Kidney tubule cell (primary cell): ENCODE data around the gene RTP1.
"Not testable (repeated sequence)": the region's sequence is repeated elsewhere in the genome, so short reads cannot be mapped to it uniquely, and the experiment has no call there.

Experiments
- DNase-seq: peaks from one replicate; pipeline ENCODE4 v3.0.0-alpha.2; 2018; ENCODE audit warnings: low spot score

Gene RTP1, protein sequence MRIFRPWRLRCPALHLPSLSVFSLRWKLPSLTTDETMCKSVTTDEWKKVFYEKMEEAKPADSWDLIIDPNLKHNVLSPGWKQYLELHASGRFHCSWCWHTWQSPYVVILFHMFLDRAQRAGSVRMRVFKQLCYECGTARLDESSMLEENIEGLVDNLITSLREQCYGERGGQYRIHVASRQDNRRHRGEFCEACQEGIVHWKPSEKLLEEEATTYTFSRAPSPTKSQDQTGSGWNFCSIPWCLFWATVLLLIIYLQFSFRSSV

DNA sequence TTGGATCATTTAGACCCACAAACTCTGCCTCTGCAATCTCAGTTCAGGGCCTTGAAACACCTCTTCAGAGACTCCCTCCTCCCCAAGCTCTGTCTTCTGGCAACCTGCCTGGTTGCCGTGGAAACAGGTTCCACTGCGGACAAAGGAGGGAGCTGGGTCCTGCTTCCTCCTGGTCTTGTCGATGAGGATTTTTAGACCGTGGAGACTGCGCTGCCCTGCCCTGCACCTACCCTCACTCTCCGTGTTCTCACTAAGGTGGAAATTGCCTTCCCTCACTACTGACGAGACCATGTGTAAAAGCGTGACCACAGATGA lies at the start of gene RTP1:
Gene RTP1, plus strand, starts transcription at position 152 of the 315 bp plus-strand sequence. Its CDS starts 30 bp downstream, at position 182.
- DNase-seq = no peak

DNA sequence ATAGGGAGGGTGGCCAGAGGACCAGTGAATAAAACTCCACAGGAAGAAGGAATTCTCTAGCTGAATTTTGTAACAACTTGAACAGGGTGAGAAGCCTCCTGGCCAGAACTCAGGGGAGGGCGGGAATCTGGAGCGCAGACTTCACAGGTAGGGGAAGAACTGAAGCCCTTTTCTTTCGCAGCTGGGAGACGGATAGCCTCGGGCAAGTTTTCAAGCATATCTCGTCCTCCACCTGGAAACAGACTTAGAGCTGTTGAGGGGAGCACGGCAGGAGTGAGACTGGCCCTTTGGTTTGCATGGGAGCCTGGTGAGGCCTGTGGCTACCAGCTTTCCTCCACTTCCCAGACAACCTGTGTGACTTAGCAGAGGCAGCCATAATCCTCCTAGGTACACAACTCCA lies 47.1 kb upstream of the RTP1 start:
- DNase-seq = no peak

DNA sequence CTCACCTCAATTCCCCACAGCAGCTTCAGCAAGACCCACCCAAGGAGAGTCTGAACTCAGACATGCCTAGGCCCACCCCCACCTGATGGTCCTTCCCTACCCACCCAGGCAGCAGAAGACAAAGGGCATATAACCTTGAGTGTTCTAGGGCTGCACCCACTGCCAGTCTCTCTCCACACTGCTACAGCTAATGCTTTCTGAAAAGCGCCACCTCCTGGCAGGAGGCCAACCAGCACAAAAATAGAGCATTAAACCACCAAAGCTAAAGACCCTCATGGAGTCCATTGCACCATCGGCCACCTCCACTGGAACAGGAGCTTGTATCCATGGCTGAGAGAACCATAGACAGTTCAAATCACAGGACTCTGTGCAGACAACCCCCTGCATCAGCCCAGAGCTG lies 46.7 kb upstream of the RTP1 start:
- DNase-seq = peak; percentile 25

DNA sequence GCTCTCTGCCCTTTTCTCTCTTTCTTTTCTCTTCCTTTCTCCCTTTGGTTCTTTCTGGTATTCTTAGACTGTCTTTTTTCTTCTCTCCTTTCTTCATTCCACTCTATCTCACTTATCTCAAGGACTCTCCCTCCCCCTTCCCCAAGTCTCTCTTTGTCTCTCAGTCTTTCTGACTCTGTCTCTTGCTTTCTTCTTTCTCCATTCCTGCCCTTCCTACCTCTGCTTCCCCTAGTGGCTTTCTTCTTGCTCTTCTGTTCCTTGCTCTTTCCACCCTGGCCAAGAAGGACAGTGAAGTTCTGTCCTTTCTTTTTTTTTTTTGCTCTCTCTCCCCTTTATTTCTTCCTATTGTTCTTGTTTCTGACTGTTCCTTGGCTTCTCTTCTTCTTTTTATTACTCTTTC lies 35.7 kb upstream of the RTP1 start:
- no peak for DNase-seq

DNA sequence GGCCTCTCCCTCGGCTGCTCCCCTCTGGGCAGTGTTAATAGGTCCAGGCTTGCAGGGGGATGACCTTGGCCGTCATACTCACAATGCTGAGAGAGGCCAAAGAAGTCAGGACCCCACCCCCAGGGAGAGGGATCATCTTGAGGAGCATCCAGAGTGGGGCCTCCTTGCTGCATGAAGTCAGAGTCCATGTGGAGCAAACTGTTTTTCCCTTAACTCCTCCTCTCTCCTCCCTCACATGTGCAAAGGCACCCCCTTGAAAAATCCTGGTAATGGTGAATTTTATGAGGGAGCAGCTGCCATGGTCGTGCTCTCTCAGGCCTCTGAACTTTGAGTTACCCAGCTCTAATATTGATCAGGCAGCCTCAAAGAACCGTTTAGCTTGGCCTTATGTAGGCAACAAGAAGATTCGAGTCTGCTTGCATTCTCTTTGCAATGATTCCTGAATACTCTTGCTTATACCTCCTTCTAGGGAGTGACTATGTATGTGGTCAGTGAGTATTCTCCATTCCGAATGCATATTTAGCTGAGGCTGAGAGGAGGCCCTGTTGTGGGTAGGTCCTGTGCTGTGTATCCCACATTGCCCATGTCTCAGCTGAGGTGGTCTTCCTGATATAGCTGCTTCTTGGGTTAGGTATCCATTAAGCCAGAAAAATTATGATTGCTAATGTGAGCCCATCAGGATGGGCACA lies 34.9 kb upstream of the RTP1 start:
- DNase-seq = no peak

DNA sequence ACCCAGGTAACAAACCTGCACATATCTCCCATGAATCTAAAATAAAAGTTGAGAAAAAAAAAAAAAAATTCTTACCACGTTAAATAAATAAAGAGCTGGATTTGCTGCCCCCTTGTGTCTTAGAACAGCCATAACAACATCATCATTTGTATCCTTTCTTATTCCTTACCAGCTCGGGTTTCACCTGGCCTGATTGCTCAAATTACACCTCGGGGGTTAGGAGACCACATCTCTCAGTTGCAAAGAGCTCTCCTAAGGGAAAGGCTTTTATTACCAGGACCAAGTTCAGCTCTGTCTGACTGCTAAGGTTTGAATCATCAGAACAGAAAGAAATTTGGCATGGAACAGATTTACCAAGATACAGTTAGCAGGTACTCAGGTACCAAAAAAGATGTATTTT lies 32.1 kb upstream of the RTP1 start:
- DNase-seq = peak; percentile 66

DNA sequence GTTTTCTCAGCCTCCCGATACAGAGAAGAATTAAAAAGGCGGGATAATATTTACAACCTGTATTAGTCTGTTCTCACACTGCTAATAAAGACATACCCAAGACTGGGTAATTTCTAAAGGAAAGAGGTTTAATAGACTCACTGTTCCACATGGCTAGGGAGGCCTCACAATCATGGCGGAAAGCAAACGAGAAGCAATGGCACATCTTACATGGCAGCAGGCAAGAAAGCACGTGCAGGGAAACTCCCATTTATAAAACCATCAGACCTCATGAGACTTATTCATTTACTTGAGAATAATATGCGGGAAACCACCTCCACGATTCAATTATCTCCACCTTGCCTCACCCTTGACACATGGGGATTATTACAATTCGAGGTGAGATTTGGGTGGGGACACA lies 30.5 kb upstream of the RTP1 start:
- DNase-seq = no peak

DNA sequence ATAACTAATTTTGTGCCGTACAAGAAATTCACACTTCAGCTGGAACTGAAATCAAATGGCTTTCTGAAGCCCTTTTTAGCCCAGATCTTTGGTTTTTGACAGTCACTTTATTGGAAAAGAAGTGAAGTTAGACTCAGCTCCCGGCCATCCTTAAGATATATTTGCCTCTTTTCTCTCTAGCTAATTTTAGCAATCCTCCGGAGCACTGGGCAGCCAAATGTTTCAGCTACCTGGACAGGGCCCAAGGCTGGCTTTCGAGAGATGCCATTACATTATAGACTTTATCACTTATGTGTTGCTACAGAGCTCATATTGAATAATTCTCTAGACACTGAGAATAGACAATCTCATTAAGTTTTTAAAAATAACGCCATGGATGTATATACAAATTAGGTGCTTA lies 29.5 kb upstream of the RTP1 start:
- DNase-seq = no peak

DNA sequence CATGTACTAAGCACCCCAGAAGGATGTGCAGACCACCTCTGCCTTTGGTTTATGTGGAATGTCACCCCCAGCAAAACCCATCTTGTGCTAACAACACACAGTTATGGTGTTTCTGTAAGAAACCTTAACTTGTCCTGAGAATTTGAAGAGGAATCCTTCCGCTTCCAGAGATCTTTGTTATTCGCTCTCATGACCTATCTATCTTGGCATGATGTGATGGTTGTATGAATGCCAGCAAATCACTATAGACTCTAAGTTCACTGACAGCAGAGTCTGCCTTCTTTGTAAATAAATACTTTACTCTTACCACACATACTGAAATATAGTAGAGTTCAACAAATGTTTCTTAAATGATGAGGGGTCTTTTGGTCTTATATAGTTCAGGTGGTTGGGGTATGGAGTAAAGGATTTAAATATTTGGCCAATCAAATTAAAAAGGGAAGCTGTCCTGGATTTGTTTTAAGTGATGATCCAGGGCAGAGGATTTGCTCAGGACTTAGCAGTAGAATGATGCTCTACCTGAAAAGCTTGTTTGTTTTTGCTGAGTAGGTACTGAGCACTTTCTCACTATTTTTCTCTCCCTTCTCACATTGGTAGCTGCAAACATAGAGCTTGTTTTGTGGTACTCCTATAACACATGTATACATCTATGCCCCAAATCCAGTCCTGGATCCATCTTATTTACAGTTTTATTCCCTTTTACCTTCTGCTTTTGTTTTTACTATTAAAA lies 27.9 kb upstream of the RTP1 start:
- no peak for DNase-seq

DNA sequence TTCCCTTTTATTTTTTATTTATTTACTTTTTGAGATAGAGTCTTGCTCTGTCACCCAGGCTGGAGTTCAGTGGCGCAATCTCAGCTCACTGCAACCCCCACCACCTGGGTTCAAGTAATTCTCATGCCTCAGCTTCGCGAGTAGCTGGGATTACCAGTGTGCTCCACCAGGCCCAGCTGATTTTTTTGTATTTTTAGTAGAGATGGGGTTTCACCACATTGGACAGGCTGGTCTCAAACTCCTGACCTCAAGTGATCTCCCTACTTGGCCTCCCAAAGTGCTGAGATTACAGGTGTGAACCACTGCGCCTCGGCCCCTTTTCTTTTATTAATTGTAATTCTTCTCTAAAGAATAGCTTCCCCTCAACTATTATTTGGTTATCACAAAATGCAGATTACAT lies 26.4 kb upstream of the RTP1 start:
- not testable (repeated sequence) for DNase-seq

DNA sequence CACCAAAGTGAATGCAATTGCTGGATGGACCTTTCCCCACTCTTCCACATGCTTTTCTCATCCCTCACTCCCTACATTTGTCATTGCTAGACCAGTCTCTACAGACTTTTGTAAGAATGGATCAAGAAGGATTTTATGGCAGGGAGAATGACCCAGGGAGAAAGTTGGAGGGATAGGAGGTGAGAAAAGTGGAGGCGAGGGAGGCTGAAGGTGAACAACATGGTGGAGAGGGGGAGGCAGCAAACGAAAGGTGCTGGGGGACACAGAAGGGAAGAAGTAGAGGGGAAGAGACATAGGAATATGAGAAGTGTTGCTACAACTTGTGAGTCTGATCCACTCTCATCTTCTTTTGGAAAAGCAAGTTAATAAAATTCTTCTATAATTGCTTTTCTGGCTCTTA lies 24.4 kb upstream of the RTP1 start:
- no peak for DNase-seq

DNA sequence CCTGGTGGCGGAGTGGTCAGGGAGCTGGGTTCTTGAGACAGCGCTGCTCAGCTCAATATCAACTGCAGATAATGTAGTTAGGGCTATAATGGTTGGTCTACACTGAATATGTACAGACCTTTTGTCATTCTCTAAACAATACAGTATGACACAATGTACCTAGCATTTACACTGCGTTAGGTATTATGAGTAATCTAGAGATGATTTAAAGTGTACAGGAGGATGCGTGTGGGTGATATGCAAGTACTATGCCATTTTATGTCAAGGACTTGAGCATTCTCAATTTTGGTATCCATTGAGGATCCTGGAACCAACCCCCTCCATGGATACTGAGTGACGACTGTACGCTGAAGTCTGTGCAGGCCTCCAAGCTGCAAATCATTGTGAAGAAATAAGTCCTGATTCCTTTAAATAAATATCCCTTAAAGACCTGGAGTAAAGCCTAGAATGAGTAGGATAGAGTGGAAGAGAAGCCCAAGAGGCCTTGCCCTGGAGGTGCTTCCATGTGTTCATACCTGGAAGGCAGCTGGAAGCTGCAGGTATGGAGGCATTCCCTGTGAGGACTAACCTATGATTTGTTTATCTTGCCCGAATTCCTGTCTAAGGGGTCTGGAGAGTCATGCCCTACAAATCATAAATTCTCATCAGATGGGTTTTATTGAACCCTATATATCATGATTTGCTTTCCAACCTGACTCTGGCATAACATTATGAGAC lies 15.7 kb upstream of the RTP1 start:
- no peak for DNase-seq

DNA sequence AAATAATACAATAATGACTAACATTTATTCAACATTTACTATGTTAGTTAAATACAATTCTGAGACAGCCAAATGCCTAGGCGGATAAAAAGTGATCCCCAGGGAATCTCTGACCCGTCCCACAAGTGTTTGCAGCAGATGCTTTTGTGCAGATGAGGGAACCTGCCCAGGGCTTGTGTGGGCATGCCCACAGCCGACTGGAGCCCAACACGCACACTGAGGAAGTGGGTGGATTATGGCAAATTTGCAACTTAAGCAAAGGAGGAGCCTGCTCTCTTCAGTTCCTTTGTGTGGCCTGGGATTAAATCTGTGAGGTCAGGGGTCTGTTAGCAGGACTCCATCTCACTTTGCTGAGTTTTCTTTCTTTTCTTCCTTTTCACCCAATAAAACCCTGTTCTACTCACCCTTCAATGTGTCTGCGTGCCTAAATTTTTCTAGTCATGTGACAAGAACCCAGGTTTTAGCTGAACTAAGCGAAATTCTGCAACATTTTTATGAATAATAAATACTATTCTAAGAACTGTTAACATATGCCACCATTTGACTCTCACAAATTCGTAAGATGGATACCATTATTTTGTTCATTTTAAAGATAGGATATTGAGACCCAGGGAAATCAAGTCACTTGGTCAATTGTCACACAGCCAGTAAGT lies 13.9 kb upstream of the RTP1 start:
- DNase-seq = no peak

DNA sequence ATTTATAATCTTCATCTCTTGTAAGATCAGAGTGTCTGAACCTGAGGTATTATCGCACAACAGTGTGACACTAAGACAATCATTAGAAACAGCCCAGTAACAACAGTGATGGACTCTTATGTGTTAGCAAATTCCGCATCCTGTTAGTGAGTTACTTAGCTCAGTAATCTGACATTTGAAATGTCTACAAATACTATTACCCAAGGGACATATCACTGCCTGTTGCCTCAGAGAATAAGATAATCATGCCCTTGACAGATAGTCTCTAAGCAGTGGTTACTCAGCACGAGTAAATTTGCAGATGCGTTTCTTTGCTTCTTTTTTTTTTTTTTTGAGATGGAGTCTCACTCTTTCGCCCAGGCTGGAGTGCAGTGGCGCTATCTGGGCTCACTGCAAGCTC lies 13.4 kb upstream of the RTP1 start:
- no peak for DNase-seq

DNA sequence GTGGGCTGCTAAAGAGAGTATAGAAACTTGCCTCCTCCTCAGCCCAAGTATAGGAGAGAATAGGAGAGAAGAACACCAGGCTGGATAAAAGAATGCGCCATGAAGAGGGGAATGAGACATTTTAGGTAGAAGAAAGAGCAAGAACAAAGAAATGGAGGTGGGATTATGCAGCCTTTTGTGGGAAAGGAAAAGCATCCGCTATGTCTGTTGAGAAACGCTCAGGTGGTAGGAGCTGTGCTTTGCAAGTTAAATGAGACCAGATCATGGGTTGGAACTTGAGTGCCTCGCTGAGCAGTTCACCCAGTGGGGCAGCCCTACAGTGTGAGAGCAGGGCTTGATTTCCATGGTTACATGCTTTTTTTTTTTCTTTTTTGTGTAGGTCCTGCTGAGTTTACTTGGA lies 11.5 kb upstream of the RTP1 start:
- no peak for DNase-seq

DNA sequence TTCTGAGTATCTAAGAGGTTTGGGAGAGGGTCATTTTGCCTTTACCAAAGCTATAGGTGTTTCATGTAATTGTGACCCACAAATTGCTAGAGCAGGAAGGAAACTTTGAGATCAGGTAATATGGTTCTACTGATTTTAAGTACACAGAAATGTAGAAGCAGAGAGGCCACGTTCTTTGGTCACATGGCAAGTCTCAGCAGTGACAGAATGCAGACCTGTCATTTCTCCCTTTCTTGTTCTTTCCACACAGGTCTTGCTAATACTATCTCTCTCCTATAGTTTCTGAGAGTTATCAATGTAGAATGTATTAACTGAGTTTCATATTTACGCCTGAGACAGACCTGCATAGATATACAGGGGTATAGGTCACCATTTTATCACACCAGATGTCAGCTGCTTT lies 10.9 kb upstream of the RTP1 start:
- DNase-seq = no peak

DNA sequence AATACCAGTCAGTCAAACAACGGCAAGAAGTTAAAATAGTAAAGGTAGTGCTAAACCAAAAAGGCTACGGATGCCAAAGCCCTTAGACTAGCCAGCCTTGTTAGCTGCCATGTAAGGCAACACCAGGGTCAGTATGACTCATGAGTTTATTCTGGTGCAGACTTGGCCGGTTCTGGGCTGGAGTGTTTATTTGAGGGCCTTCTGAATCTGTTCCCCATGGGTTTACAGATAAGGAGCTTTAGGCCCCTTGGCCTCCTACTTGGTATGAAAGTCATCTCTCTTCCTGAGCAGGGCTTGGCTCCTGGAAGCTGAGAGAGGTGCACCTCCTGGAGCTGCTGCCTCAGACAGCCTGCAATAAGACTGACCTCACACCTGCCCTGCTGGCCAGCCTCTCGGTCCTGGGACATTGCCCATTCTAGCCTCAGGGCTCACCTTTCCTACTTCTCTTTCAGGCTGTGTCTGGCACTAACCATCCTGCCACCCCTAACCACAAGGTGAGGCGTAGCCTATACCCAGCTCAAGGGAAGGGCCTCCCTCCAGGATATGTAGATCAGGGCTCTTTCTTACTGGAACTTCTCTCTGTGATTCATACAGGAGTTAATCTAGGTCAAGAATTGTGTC lies 10.4 kb upstream of the RTP1 start:
- DNase-seq = peak; percentile 73

DNA sequence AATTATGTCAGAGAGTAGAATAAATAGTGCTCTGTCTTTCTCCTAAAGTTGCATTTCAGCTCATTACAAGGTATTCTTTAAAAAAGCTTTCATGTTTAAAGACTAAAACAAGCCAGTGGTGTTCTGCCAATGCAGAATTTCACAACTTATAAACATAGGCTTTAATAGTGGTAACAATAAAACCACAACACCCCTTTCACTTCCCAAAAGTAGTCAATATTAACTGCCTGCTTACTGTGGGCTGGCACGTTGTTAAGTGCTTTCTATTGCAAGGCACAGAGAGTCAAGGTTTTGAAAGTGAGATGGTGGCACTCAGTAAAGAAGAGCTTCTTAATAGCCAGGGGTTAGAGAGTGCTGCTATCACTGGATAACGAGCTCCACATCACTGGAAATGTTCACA lies 8.4 kb upstream of the RTP1 start:
- DNase-seq = no peak

DNA sequence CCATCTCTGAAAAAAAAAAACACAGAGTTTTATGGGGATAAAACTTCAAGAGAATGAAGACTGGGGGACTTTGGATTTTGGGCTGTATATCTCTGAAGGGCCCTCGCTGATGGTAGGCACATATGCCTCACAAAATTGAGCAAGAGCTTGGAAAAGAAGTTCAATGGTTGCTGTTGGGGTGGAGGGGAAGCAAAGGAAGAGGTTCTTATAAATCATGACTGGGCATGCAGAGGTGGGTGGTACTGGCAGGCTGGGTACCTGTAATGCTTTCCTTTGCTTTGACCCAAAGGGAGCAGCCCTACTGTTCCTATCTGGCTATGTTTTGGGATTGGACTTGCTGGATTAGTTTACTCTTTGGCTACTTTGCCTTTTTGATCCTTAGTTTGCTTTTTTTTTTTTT lies 6.0 kb upstream of the RTP1 start:
- no peak for DNase-seq

DNA sequence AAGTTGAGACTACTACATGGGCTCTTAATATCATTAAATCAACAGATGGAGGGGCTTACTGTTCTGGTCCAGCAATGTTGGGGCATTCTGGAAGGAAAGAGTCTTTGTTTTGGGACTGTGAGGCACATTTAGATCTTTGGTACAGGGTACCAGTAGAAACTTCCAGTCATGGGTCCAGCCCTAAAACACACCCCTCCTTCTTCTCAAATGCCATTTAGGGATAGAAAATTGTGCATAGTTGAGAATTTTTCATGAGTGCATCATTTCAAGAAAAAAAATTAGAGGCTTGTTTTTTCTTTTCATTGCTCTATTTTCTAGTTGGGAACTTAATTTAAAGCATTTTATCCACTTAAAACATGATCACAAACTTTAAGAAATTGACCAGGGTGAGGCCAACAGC lies 4.1 kb upstream of the RTP1 start:
- DNase-seq = no peak

DNA sequence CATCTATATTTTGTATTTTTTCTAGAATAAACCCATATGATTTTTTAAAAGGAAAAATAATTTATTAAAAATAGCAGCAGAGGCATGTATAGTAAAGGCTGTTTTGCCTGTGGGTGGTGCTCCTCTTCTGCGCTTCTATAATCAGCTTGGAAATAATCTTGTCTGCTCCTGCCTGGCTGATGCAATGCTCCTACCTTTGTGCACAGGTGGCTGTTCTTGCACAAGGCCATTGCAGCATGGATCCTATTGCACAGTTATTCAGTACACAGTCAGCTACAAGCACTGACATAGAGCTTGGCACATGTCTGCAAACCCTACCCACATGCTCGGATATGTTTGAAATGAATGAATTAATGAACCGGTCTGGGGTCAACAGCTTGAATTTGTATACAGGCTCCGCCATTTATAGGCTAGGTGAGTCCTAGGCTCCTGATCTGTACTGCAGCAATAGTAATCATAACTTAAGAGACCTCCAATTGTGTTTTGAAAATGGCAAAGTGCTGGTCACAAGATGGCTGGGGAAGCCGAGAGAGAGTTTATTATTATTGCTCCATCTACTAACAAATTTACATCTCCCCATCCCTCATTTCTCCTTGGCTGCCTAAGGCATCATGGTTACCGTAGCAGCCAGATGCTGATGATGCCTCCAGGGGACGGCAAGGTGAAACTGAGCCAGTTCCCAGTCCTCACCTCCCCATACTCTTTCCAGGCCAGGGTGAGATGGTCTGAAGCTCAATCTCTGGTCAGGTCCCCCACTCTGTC lies 532 bp upstream of the RTP1 start:
- DNase-seq = no peak
